ENCODE data around the gene MACROD2. TPM values are rescaled to one million over a fixed set of nuclear protein-coding genes. Genes with fewer than 3 reads are reported as not detected.

MACROD2 gene
- total and polyA plus RNA-seq, 2 of the 4 experiments (the other 2 are of a cell fraction), result not detected

GRCh38 chr20:14790190-14790589 lies 794.9 kb downstream of the MACROD2 start:
- Histone ChIP-seq H3K14ac (replicated peaks; ENCODE audit: low read depth, low read length) (no peak overlapping the region), H3K27ac (ENCODE audit: insufficient read depth, low read length) (no peak overlapping the region), H2BK15ac (ENCODE audit: low read depth, low read length) (no peak overlapping the region), H3K4ac (ENCODE audit: low read depth, low read length) (no peak overlapping the region), H3K9ac (ENCODE audit: low read depth, low read length) (no peak overlapping the region), H3K23ac (ENCODE audit: low read depth, low read length) (no peak overlapping the region), H3K79me1 (ENCODE audit: low read depth in 1 of 2, low read length in 2 of 2) (no peaks in the 10 kb centered on the region), H4K91ac (ENCODE audit: insufficient read depth, low read depth, low read length) (no peak overlapping the region), H2BK20ac (ENCODE audit: low read depth, low read length) (no peak overlapping the region), H3K4me3 (ENCODE audit: insufficient read depth, low read depth, low read length) (no peak overlapping the region), H2BK5ac (ENCODE audit: low read depth, low read length, poor library complexity, severe bottlenecking) (no peak overlapping the region), H3K36me3 (ENCODE audit: control insufficient read depth, insufficient read depth, low read length) (no peaks in the 10 kb centered on the region), H3K18ac (ENCODE audit: low read depth, low read length) (no peak overlapping the region), H4K8ac (ENCODE audit: low read depth in 2 of 2, low read length in 2 of 2) (no peak overlapping the region), H3K4me2 (ENCODE audit: low read depth, low read length) (no peak overlapping the region), H2AK5ac (ENCODE audit: low read depth, low read length) (no peak overlapping the region), H3K9me1 (ENCODE audit: insufficient read depth, low read length) (no peaks in the 10 kb centered on the region), H4K5ac (ENCODE audit: low read depth, low read length) (no peak overlapping the region), H2AFZ (replicated peaks; ENCODE audit: low read length, poor library complexity) (no peak overlapping the region), H2BK120ac (ENCODE audit: low read depth, low read length) (no peak overlapping the region), H3K9me3 (ENCODE audit: control insufficient read depth, insufficient read depth, low read length) (peaks cover 2% of the 10 kb centered on the region; the same call in 1 of the 2 replicates), H4K20me1 (ENCODE audit: insufficient read depth, low read length) (no peaks in the 10 kb centered on the region), H2AK9ac (replicated peaks; ENCODE audit: low read depth, low read length, poor library complexity) (no peak overlapping the region), H3K27me3 (ENCODE audit: control insufficient read depth, insufficient read depth, low read length) (no peaks in the 10 kb centered on the region), H3K56ac (ENCODE audit: extremely low read depth, insufficient read depth, low read length) (no peak overlapping the region), H3K4me1 (ENCODE audit: control insufficient read depth, insufficient read depth, low read length) (no peaks in the 10 kb centered on the region)
- in situ Hi-C loops (cut with MboI; ENCODE audit: low sequenced_read_pairs), result no loop called here
- intact Hi-C loops (cut with micrococcal nuclease), result no loop called here
- dilution Hi-C loops (cut with HindIII; ENCODE audit: low sequenced_read_pairs, unreplicated experiment), result no loop called here
- POLR2A ChIA-PET (ENCODE audit: unreplicated experiment), result no interaction called here
- no peak for DNase-seq
- CTCF ChIA-PET, result no interaction called here
- WGBS, 2 experiments (ENCODE audit: extremely low coverage in 2 of 2, insufficient read length in 1 of 2), result no CpG with 5 or more reads among the region's 2 CpGs
- TF ChIP-seq RCOR1 (IDR thresholded peaks at IDR 0.05; ENCODE audit: insufficient replicate concordance, low read length) (no peak), ELK1 (IDR thresholded peaks at IDR 0.05; ENCODE audit: borderline replicate concordance, low read depth, low read length) (no peak), SMC3 (IDR thresholded peaks at IDR 0.05; ENCODE audit: low read depth, low read length) (no peak), POLR2A (IDR thresholded peaks at IDR 0.05; ENCODE audit: low read depth, low read length) (no peak), CHD1 (IDR thresholded peaks at IDR 0.05; ENCODE audit: low read depth, low read length) (no peak), MAZ (IDR thresholded peaks at IDR 0.05; ENCODE audit: borderline replicate concordance, low read depth, low read length) (no peak), MAFK (IDR thresholded peaks at IDR 0.05; ENCODE audit: low read depth, low read length) (no peak), CEBPB (IDR thresholded peaks at IDR 0.05; ENCODE audit: low read depth, low read length) (no peak), NFE2L2 (IDR thresholded peaks at IDR 0.05; ENCODE audit: low read depth, low read length) (no peak), BHLHE40 (IDR thresholded peaks at IDR 0.05; ENCODE audit: low read depth, low read length) (no peak), CTCF (conservative IDR thresholded peaks at IDR 0.05; ENCODE audit: low read depth, low read length) (no peak), FOS (IDR thresholded peaks at IDR 0.05; ENCODE audit: low read depth, low read length) (no peak), USF2 (IDR thresholded peaks at IDR 0.05; ENCODE audit: low read depth, low read length) (no peak), RAD21 (IDR thresholded peaks at IDR 0.05; ENCODE audit: low read length) (no peak), RFX5 (IDR thresholded peaks at IDR 0.05; ENCODE audit: low read depth, low read length) (no peak), MXI1 (IDR thresholded peaks at IDR 0.05; ENCODE audit: borderline replicate concordance, low read depth, low read length) (no peak)
- no TSS peak for BruUV-seq (replicated peaks)
- ATAC-seq (ENCODE audit: low read depth), result no peak

Data from IMR-90 (cell line).